ENCODE measurements around the gene PIMREG.

The PIMREG gene, protein sequence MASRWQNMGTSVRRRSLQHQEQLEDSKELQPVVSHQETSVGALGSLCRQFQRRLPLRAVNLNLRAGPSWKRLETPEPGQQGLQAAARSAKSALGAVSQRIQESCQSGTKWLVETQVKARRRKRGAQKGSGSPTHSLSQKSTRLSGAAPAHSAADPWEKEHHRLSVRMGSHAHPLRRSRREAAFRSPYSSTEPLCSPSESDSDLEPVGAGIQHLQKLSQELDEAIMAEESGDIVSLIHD

DNA sequence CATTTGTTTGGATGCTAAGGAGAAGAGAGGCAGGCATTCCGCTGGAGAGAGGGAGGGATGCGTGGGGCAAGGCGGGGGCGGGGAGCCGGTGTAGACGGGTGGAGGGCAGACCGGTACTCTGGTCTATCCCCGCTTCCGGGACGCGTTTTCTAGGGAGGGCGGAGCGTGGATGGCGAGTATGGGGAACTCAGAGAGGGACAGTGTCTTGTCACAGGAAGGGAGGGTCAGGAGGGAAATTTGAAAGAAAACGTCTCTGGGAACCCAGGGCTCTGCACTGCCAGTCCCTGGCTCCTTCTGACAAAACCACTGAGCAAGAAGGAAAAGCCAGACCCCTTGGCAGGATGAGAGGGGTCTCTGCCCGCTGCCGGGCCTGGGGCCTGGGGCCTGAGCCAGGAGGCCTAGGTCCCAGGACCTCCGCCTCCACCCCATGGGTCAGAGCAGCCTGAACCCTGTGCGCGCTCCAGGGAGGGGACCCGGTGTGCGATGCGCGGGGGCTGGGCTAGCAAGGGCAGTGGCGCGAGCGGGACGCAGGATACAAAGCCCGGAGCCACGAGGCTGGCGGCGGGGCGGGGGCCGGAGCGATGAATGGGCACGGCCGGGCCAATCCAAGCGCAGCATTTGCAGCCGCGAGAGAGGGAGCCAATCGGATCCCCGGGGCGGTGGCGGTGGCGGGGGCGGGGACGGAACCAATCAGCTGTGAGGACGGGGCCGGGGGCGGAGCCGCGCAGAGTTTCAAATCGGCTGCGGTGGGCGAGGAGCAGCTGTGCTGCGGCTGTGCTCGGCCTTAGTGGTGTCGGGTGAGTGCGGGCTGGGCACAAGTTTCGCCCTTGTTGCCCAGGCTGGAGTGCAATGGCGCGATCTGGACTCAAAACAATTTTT is at the start of gene PIMREG:
TSS of gene PIMREG (plus strand) at position 764 of the 879 bp plus-strand sequence. CDS start 656 bp downstream, outside the sequence.
- peak; percentile 93 to 96 for DNase-seq

DNA sequence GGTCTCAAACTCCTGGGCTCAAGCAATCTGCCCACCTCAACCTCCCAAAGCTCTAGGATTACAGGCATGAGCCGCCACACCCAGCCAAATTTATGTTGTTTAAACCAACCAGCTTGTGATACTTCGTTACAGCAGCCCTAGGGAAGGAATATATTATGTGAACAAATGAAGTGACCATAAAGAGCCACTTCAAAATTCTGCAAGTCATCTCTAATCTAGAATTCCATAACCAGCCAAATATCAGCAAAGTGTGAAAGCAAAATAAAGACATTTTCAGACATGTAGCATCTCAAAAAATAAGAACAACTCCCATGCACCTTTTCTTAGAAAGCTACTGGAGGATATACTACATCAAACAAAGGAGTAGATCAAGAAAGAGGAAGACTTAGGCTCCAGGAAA is 45.3 kb upstream of the PIMREG start:
- DNase-seq = no peak

DNA sequence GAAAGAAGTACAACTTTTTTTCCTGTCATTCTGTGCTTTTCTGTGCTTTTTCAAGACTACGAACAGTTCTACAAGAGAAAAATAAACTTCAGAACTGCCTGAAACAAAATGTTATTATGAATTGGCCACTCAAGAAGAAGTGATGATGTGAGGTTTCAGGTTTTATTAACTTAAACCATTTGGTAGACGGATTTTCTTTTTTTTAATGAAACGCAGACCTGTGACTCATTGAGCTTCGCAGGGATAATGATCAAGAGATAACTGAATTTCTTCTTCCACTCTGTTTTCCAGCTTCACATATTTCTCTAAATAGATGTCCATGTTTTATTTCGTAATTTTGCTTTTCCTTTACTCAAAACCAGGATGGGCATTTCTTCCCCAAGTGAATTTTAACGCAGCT is 42.0 kb upstream of the PIMREG start:
- DNase-seq = no peak

DNA sequence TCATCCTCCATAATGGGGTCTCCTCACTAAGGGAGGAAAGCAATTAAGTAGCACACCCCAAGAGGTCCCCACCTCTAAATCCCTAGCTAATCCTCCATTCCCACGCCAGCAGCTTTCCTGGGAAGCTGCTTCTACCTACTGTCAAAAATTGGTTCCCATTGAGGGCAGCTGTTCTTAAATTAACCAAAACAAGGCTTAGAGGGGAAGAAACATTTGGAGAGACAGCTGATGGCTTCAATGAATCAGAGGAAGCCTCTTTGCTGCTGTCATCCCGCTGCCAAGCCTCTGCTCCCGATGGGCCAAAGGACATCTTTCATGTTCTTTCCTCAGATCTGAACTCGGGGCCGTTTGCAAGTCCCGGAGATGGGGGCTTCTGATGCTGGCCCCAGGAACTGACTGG is 36.0 kb upstream of the PIMREG start:
- no peak for DNase-seq

DNA sequence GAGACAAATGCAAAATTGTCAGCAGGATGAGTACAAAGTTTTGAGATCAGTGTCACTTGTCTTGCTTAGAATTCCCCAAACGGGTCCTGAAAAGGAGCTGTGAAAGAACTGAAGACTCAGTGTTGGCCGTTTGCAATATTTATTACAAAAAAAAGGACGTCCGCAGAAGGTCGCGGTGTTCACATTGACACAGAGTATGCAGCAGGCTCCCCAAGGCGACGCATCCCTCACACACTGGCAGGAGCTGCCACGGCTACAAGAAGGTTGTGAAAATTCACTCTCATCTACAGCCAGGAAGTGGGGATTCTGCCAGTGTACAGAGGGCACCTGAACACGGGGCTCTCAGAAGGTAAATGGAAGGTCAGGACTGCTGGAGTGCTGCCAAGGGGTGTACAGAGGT is 35.5 kb upstream of the PIMREG start:
- no peak for DNase-seq

DNA sequence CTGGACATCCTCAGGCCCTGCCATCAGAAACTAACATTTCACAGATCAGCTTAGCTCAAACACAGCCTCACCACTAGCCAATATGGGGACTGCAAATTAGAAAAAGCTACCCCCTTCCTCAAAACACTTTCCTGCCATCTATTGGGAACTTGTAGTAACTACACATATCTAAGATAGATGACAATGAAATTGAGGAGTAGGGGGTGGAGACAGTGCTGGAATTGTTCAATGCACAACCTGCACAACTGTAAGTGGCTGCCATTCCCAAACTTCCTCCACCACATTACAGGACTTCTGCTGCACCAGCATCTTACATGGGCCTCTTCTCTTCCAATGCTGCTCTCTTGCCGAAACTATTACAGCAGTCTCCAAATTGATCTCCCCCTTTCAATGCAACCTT is 31.2 kb upstream of the PIMREG start:
- DNase-seq = no peak

DNA sequence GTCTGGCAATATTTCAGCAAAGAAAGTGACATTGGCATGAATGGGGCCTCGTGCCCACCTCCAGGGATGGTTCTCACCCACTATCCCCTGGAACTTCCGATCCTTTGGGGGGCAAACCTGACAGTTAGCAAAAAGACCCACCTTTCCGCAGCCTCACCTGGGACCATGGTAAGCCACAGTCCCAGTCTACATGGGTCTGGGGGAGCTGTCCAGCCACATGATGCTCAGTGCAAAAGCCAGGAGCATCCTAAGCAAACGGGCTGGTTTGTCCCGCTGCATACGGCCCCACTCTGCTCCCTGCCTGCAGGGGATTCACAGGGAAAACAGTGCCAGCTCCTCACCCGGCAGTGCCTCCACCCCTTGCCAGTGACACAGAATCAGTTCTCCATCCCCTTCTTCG is 28.6 kb upstream of the PIMREG start:
- no peak for DNase-seq

DNA sequence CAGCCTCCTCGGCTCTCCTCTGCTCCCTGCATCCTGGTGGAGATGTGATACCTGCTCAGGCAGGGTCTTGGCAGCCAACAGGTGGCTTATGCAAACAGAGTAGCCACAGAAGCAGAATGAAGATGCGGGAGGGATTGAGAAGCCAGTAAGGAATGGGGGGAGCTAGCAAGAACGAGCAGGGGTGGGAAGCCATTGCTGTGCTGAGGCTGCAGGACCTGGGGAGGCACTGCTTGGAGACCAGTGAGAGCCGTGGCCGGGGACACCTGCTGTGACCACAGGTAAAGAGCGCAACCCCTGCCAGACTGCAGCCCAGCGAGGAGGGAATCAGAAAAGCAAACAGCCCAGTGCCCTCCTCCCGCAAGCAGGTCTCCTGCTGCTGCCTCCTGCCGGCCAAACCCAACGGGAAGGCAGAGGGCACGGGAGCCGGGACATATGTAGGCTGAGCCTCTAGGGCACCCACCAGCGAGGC is 24.0 kb upstream of the PIMREG start:
- DNase-seq = peak in 1 of 2 experiments; percentile 21

DNA sequence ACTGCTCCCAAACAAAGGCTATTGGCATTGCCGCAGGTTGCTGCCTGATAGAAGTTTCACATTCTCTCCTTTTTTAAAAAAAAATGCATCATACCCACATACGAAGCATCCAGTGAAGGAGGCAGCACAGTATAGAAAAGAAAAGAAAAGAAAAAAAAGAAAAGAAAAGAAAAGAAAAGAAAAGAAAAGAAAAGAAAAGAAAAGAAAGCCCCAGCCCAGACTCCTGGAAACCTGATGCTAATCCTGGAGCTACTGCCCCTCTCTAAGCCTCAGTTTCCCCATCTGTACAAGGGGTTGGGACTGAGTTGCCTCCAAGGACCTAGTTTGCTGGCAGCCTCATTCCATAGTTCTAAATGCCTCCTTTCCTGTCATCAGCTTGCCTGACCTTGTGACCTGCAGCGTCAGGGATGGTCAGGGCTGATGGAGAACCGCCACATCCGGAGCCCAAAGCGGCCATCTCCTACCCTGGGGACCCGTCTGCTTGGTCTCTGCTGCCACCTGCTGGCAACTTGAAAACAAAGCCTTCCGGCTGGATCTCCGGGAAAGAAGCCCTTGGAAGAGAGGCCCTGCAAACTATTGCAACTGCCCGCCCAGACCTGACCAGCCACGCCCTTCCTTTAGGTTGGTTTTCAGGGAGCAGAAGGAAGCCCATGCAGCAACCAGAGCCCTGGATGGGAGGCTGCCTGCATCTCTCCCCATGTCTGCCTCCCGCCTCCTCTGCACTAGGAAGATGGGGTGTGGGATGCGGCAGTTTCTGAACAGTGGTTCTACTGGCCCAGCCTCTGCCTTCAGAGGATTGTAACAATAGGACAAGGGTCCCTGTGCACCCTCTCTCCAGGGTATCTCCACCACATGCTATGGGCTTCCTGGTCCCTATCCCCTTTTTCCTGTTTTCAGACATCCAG is 22.3 kb upstream of the PIMREG start:
- DNase-seq = peak; percentile 59 to 73

DNA sequence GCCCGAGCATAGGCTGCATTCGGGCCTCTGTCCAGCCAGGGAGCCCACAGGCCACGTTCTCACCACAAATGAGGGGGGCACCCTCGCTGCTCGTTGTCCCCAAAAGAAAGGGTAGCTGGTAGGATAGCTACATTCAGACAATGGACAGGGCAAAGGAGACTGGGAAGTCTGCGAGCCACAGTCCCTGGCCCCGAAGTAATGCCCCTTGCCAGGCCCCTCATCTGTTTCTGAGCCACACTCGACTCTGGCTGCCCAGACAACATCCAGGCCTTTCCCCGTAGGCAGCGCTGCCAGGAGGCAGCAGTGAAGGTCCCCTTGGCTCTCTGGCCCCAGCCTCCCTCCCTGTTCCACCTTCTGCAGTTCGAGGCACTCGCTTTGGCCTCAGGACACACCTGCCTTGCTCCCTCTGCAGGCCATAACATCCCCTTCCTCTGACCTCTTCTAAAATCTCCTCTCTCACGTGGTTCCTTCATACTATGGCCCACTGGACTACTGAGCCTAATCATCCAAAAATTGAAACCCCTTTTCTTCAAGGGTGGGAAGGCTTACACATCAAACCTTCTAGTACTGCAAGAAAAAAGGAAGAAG is 21.5 kb upstream of the PIMREG start:
- no peak for DNase-seq

DNA sequence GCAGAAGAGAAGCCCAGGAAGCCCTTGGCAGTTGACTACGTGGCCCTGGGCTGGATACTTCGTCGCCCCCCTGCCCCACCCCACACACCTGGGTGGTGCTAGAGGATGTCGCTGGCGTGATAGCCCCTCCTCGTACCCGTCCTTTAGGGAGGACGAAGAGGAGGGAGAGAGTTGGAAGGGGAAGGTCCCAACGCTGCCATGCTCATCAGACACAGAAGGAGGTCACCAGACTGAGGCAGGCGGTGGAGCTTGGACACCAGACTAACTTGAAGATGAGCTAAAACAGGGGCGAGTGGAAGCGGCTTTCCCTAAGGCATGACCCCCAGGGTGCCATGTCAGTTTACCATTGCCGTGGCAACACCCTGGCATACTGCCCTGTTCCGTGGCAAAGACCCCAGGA is 20.3 kb upstream of the PIMREG start:
- no peak for DNase-seq

DNA sequence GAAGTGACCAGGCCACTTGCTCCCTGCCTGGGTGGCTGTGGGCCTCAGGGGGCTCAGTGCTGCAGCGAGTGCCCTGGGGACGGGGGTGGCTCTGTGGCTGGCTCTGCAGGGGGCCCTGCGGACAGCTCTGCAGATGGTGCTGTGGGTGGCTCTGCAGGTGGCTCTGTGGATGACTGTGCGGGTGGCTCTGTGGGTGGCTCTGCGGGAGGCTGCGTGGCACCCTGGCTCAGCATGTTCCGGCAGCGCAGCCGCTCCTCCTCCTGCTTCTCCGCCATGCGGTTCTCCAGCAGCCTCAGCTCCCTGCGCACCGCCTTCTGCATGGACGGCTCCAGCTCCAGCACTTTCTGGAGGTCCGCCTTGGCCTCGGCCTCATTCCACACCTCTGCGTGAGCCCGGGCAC is 18.8 kb upstream of the PIMREG start:
- no peak for DNase-seq

DNA sequence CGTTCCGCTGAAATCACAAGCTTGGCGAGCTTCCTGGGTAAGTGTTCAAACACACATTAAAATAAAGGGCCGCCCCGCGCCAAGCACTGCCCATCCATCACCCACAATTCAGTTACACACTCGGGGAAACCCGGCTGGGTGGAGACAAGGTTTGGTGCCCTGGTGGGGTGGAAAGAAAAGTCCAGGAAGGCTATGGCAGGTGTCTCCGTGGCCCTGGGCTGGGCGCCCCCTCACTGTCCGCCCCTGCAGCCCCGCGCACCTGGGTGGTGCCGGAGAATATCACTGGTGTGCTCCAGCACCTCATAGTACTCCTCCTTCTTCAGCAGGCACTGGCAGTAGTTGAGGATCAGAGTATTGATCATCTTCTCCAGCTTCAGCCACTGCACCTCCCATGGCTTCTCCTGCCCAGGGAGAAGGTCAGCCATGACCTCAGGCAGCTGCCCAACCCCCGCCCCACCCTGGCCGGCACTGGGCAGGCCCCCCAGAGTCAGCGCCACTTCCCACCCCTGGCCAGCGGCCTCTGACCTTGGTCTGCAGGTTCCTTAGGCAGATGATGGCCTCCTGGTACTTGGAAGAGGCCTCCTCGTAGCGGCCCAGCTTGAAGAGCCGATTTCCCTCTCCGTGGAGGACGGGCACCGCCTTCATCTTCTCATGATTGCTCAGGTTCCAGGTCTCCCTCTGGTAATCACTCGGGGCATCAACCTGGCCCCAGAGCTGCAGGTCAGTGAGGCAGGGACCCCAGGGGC is 17.7 kb upstream of the PIMREG start:
- DNase-seq = no peak

DNA sequence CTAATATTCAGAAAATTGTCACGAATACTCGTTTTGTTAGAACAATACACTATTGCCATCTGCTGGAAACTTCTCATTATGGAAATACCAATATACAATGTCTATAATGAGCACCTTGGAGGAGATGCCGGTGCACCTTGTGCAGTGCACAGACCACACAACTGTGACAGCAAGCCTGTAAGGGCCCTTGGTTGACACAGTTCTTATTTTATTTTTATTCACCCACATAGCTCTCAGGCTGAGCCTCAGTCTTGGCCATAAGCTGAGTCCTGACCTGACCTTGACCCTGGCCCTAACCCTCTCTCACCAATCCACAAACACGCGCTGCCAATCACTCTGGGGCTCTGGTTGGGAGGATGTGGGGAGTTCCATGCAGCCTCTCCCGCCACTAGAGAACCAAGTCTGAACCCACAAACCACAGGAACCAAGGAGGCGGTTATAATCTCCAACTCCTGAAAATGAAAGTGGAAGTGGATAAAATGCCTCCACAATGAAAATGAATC is 16.9 kb upstream of the PIMREG start:
- peak; percentile 11 to 26 for DNase-seq

DNA sequence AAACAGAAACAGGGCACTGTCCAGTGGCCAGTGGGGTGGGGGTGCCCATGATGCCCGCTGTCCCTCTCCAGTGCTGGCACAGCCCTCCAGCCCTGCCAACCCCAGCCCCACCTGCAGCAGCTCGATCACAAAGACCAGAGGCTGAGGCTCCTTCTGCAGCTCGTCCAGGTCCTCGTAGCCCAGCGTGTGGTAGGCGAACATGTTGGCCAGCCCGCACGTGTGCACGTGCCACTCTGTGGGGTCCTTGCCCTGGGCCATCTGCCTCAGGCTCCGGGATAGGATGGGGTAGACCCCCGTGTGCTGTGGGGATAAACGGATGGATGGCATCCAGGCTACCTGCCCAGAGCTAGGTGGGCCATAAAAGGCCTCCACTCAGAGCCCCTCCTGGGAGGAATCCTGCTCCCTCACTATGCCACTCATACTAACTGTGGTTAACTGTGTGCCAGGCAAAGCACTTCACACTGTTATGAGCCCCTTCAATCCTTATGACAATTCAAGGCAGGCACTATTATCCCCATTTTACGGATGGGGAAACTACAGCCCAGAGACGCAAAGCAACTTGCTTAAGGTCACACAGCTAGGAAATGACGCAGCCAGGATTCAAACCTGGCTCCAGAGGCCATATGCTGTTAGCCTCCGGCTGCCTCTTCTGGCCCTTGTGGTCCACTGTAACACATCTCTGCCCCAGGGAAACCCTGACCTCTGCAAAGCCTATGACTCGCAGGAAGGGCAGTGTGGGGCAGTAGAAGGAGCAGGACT is 15.9 kb upstream of the PIMREG start:
- DNase-seq = no peak

DNA sequence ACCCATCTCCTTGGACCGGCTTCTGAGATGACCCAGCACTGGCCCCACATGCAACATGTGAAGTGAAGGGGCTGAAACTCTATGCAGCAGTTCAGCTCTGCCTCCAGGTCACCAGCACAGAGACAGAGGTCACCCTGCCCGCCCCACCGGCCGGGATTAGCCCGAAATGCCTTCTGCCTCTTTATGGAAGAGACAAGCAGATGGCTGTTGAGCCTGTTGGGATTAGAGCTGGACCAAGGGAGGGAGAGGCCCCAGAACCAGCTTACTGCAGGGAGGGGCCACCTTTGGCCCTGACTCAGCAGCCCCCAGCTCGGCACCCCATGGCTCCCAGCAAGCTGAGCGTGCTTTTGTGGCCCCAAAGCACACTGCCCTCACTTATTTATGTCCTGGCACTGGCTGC is 15.0 kb upstream of the PIMREG start:
- DNase-seq = no peak

DNA sequence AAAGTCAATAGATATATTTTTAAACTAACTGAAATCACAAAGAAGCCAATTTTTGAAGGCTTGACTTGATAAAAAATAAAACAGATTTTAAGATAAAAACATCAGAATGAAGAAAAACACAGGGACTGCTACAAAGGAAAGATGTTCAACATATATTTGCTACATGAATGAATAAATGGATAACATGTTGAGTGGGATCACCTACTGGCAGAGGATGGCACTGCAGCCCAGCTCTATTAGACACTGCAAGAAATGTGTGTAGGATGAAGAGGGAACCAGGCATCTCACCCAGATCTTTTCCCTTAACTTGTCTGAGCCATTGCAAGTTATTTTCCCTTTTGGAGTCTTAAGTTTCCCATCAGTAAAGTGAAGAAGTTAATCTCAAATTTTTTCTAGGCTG is 13.5 kb upstream of the PIMREG start:
- no peak for DNase-seq

DNA sequence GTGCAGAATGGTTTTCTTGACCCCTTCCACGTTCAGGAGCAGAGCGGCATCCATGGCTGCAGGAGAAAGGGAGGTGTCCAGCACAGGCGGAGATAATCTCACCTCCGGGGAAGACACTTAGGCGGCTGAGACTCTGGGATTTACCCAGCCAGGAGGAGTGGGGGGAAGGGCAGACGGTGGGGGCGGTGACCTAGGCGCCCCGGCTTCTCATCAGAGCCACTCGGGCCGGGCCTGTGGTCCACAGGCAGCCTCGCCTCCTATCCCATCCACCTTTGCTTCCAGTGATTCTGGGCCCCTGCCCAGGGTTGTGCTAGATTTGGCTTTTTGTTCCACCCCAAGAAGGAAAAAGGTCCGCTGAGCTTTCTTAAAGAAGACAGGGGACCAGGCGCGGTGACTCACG is 9.2 kb upstream of the PIMREG start, which contains the start of gene AIPL1:
TSS of gene AIPL1 (minus strand) at position 71 of the 400 bp plus-strand sequence. CDS start at position 54, 17 bp downstream.
- no peak for DNase-seq

DNA sequence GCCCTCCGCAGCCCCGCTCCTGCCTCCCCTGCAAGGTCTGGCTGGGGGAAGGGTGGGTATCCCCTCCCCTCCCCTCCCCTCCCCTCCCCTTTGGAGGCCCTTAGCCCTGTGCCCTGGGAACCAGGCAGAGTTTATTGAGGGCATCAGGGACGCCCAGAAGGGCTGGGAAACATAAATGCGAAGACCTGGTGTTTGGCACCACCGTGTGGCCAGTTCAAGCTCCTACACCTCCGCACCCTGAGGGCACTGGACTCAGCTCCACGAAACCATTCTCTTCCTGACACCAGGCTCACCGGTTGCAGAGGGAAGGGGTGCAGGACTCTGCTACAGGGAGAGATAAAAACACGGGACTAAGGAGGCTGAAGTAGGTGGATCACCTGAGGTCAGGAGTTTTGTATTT is 8.3 kb upstream of the PIMREG start:
- peak; percentile 51 to 56 for DNase-seq

DNA sequence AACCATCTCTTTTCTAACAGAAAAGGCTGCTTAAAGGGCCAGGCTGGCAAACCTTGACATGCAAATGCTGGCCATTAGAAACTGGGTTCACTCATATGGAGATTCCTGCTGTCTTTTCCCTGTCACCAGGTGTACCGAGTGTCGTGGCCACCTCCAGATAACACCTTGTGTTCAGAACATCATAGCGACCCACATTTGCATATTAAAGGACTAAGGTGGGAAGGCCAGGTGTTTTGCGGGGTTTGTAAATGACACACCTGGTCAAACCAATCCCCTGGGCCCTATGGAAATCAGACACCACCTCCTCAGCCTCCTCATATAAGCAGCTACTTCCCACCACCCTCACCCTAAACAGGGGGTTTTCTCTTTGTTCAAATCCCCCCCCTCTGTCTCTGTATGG is 6.8 kb upstream of the PIMREG start:
- DNase-seq = no peak

DNA sequence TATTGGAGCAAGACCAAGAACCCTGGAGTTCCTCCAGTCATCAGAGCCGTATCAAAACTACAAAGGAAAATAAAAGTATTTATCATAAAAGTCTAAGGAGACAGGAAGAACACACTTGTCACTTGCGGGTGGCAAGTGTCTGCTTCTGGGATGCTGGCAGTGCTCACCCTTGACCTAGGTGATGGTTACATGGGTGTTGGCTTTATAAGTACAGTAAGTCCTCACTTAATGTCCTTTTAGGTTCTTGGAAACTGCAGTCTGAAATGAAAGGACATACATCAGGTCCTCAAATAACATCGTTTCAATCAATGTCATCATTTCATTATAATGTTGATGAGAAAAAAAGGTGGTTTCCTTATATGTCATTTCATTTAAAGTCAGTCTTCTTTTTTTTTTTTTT is 6.3 kb upstream of the PIMREG start:
- DNase-seq = no peak

Measured in stimulated activated CD4-positive, alpha-beta T cell treated with anti-CD3 and anti-CD28 coated beads, Interleukin-4, amount 100 ng/mL, for 4 hours (primary cell).